SKM-1 (cell line): ENCODE data around the gene MBLAC1.

Experiments used
- DNase-seq: peaks from one replicate; lab custom pipeline; 2025; ENCODE audit not compliant: unreplicated experiment; lab: John Stamatoyannopoulos, UW

The MBLAC1 gene

GRCh38 chr7:100095289-100095688 lies 31.5 kb upstream of the MBLAC1 start:
- no peak for DNase-seq

DNA sequence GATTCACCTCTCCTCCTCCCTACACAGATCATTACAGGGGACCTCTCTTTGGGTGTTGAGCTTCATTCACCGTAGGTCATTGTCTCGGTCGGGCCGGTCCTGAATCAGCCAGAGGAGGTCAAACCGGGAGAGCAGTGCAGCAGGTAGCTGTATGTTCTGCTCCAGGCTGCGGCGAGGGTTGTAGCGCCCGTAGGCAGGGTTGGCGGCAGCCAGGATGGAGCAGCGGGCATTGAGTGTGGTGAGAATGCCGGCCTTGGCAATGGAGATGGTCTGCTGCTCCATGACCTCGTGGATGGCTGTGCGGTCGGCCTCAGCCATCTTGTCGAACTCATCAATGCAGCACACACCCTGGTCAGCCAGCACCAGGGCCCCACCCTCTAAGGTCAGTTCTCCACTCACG lies 31.1 kb upstream of the MBLAC1 start:
- no peak for DNase-seq

DNA sequence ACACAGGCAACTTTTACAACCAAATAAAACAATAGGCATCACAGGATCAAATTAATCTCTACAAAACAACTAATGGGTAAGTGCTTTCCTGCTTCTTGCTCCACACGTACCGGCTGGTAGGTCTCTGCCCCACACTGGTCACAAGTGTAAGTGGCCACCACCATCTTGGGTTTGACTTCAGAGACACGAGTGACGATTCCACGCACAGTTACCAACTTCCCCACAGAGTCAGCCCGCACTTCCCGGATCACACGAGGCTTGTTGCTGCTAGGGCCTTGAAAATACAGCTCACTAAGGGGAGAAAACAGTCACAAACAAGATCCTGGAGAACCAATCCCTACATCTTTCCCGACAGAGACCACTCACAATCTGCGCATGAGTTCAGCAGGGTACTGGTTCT lies 27.9 kb upstream of the MBLAC1 start:
- no peak for DNase-seq

DNA sequence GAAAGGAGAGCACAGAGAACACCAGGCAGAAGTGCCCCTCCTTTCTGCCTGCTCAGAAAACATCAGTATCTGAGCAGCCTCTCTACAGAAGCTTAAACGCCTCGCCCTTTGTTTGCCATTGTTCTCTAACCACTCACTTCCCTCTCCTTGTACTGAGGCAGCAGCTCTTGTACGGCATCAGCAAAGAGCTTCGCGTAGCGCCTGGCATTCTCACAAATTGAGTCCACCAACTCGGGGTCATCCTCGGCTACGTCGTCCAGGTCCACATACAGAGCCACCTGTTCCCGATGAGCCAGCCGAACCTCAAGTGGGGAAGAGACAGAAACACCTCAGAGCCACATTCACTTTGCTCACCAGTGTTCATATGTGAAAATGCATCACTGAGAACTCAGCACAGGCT lies 27.3 kb upstream of the MBLAC1 start:
- no peak for DNase-seq

DNA sequence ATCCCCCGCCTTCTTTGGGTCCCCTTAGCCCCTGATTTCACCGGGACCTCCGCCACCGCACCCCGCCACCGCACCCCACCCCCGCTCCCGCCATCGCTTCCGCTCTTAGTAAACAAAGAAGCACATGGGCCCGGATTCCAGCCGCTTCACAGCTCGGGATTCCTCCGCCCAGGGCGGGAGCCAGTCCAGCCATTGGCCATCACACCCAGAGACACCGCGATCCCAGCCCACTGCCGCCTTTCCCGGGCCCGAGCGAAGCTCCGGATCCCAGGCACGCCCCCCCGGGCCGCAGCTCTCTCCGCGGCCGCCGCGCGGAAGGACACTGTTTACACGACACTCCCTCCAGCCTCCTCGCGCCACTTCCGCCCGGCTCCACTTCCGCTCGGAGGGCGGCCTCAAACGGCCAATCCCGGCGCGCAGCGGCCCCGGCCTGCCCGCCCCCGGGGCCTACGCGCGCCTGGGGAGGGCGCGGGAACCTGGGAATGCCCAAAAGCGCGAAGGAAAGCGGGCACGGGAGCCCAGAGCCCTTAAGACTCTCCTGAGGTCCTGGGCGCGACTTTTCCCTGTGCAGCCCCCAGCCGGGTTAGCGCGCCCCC lies 26.2 kb upstream of the MBLAC1 start:
- DNase-seq: peak; percentile 64

- peak; percentile 96 for DNase-seq
These were observed 25.5 kb upstream of the MBLAC1 start, which contains the start of the genes AP4M1 and MCM7 for GRCh38 chr7:100101016-100101862. AP4M1 (plus strand) TSS chr7:100101643; CDS start chr7:100101715, 72 bp downstream. MCM7 (minus strand) TSS chr7:100101397; CDS start chr7:100101294, 103 bp downstream.

GRCh38 chr7:100102950-100103840 lies 23.6 kb upstream of the MBLAC1 start:
- no peak for DNase-seq

DNA sequence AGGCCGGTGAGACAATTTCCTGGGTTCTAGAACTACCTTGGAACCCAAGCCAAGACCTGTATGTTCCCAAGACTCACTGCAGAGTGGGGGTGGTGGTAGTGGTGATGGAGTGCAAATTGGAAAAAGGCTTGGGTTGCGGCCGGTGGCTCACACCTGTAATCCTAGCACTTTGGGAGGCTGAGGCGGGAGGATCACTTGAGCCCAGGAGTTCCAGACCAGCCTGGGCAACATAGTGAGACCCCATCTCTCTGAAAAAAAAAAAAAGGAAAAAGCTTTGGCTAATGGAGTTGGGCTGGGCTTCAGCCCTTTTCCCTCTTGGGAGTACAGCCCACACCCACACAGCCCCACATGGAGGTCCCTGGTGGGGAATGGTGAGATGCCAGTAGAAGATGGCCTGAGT lies 21.2 kb upstream of the MBLAC1 start:
- no peak for DNase-seq

DNA sequence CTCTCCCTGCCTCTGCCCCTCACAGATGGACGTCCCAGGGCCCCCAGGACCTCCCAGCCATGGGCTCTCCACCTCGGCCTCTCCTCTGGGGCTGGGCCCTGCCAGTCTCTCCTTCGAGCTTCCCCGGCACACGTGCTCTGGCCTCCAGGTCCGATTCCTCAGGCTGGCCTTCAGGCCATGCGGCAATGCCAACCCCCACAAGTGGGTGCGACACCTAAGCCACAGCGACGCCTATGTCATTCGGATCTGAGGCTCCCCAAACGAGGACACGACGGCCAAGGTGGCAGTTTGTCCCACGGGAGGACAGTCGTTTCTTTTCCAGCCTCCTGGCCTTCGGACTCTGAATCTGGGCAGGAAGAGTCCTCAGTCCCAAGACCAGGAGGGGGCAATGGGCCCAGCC lies 20.1 kb upstream of the MBLAC1 start:
- no peak for DNase-seq

DNA sequence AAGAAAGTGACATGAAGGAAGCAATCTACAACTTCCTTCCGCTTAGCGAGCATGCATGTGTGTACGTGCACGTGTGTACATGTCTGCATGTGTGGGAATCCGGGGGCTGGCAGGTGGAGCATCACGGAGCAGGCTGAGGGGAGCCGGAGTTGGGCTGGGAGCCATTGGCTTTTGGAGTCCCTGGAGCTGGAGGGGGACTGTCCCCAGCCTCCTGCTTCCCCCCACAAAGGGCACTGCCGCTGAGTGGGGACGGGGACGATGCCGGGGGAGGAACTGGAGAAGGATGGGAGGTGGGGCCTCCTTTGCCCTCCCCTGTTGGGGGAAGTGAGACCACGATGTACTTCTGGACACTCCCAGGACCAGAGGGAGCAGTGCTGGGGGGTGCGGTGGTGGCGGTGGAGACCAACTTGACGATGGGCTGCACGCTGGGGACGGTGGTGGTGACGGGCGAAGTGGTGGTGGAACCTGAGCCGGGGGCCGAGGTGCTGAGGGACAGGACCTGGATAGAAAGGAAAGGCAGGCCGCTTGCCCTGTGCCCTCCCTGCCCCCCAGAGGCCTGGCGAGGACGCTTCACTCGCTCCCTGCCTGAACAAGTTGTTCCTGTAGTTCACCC lies 19.5 kb upstream of the MBLAC1 start:
- DNase-seq: no peak

GRCh38 chr7:100107890-100108289 lies 18.9 kb upstream of the MBLAC1 start:
- no peak for DNase-seq

DNA sequence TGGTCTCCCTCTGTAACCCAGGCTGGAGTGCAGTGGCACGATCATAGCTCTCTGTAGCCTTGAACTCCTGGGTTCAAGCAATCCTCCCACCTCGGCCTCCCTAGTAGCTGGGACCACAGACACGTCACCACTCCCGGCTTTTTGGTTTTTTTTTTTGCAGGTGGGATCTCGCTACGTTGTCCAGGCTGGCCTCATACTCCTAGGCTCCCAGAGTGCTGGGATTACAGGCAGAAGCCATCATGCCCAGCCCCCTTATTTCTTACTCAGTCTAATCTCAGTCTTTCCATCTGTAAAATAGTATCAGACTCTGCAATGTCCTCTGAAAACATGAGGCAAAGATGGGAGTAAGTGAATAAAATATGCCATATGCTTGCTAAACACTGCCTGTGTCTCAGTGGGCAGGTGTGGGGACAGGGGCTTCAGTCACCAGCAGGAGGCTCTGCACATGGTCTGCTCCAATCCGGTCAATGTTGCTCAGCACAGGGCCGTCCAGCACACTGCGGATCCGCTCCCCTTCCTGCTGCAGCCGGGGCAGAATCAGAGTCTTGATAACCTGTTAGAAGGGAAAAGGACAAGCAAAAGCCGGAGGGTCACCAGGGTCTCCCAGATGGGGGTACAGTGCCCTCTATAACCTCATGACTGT lies 17.1 kb upstream of the MBLAC1 start:
- DNase-seq: no peak

DNA sequence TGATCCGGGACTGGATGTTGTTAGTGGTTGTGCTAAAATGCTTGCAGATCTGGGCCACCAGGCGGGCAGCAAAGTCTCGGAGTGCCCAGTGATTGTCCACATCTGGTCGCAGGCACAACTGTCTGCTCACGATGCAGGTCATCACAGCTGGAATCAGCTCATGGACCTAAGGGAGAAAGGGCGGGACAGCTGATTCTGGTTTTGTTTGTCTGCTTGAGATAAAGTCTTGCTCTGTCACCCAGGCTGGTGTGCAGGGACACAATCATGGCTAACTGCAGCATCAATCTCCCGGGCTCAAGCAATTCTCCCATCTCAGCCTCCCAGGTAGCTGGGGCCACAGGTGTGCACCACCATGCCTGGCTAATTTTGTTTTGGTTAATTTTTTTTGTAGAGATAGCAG lies 15.6 kb upstream of the MBLAC1 start:
- no peak for DNase-seq

- DNase-seq: no peak
These were observed 14.9 kb upstream of the MBLAC1 start for GRCh38 chr7:100111914-100112313.

GRCh38 chr7:100115026-100115425 lies 11.7 kb upstream of the MBLAC1 start:
- DNase-seq: no peak

DNA sequence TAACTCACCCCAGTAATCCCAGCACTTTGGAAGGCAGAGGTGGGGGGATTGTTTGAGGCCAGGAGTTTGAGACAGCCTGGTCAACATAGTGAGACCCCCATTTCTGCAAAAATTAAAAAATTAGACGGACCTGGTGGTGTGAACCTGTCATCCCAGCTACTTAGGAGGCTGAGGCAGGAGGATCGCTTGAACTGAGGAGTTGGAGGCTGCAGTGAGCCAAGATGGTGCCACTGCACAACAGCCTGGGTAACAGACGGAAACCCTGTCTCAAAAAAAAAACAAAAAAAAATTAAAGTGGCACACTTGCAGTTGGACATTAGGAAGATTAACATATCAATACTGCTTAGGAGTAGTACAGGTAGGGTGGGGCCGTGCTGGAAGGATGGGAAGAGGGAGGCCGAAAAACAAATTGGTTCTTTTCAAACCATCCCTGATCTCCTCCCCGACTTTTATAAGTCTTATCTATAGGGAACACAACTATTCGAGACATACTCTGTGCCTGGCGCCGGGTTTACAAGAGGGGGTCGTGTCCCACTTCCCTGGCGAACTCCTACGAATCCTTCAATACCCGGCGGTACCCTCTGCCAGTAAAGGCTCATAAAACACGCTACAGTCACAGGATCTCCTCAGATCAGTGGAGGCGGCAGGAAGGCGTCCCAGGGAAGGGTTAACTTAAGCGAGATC lies 8.2 kb upstream of the MBLAC1 start:
- DNase-seq: no peak

DNA sequence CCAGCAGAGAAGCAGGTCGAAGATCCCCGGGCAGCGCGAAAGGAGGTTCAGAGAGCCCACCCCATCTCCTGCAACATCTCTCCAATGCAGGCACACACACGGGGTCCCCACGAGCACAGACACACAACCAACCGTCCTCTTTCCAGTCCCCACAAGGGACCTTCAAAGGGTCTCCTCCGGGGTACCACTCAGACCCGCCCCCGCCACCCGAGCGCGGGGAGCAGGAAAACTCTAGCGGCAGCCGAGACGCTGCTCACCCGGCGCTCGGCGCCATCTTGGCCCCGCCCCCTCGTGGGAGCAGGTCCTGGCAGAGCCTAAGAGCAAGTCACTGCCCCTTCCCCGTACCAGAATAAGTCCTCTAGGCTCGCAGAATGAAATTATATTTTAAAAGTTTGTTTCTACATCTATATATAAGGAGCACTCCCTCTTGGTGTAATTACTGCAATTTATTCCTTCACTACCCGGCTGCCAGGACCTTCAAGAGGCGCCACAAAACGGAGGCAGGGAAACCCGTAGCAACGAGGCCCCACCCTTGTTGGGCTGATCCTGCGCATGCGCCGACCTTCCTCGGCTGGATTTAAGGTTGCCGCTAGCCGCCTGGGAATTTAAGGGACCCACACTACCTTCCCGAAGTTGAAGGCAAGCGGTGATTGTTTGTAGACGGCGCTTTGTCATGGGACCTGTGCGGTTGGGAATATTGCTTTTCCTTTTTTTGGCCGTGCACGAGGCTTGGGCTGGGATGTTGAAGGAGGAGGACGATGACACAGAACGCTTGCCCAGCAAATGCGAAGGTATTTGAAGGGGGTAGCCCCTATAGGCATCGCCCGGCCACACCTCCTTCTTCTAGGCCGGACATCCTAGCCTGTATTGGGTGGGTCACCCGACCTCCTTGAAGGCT lies 7.4 kb upstream of the MBLAC1 start, which contains the start of the genes CNPY4 and TAF6:
CNPY4 (plus strand) TSS at position 563 of the 898 bp plus-strand sequence; CDS start at position 674, 111 bp downstream.
TAF6 (minus strand) TSS at position 287 of the 898 bp plus-strand sequence. CDS start 5,149 bp downstream, outside the sequence.
- peak; percentile 83 for DNase-seq

DNA sequence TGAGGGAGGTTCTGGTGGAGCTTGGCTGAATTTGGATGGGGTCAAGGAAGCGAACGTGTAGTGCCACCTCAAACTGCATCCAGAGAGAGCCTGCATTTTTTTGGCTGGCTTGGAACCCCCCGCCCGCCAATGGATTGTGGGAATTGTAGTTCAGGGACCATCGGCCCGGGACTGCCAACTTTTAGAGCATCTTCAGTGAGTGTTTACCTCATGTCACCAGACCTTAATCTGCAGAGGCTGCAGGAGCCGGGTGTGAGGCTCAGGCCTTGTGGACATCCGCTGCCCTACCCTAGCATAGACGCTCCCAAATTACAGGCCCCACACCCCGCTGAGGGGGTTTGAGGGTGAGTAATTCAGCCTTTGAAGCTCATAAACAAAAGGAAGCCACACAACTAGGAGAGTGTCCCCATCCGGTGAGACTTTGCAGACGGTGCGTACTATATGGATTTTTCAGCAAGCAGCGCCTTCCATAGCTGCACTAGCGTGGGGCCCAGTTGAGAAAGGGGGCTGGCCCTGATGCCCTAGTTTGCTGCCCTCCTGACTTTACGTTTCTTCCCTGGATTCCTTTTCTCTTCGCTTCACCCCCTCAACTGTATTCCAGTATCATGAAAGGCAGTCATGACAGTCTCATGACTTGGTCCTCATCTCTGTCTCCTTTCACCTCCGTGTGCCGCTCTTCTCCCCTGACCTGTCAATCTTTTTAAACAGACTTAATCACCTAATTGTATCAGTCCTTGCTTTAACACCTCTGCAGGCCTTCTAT lies 6.6 kb upstream of the MBLAC1 start:
- DNase-seq: no peak
